Mesenchymal stem cell (in vitro differentiated cells and primary cell): ENCODE measurements around the gene NHLRC4.
A peak's percentile ranks its signal among the peaks of the same experiment; 100 is the strongest.

Source experiments
- DNase-seq: peaks from one replicate; pipeline ENCODE4 v3.0.0-alpha.2; 2013
- H2AFZ ChIP-seq: one replicate; pipeline ENCODE4 v1.6.1; 2013; ENCODE audit warnings: low read depth, mild to moderate bottlenecking, control low read depth, inconsistent platforms, low read length, moderate library complexity
- H2AK5ac ChIP-seq: 2 replicates; pipeline ENCODE4 v1.6.1; 2013; ENCODE audit warnings: low read length, moderate library complexity, mild to moderate bottlenecking, inconsistent platforms; ENCODE audit not compliant: severe bottlenecking
- H2BK120ac ChIP-seq: one replicate; pipeline ENCODE4 v1.6.1; 2013; ENCODE audit warnings: low read depth, mild to moderate bottlenecking, inconsistent platforms, low read length, moderate library complexity
- H2BK12ac ChIP-seq, 2 experiments: one replicate each; pipeline ENCODE4 v1.6.1; 2013; ENCODE audit warnings: inconsistent platforms in 2 of 2, low read length in 2 of 2, mild to moderate bottlenecking in 2 of 2, moderate library complexity in 2 of 2, control low read depth in 1 of 2
- H2BK15ac ChIP-seq: one replicate; pipeline ENCODE4 v1.6.1; 2013; ENCODE audit warnings: mild to moderate bottlenecking, low read depth, inconsistent platforms; ENCODE audit not compliant: poor library complexity, severe bottlenecking
- H2BK5ac ChIP-seq: 2 replicates; pipeline ENCODE4 v1.6.1; 2013; ENCODE audit warnings: low read depth, mild to moderate bottlenecking, low read length, control low read depth, inconsistent platforms; ENCODE audit not compliant: poor library complexity, severe bottlenecking
- H3K14ac ChIP-seq, 2 experiments: one replicate each; pipeline ENCODE4 v1.6.1; 2013; ENCODE audit warnings: inconsistent platforms in 2 of 2, low read length in 2 of 2, control low read depth in 1 of 2, mild to moderate bottlenecking in 1 of 2, moderate library complexity in 1 of 2
- H3K18ac ChIP-seq, 2 experiments: one replicate each; pipeline ENCODE4 v1.6.1; 2013; ENCODE audit warnings: inconsistent platforms in 2 of 2, low read length in 2 of 2, control low read depth in 1 of 2, low read depth in 1 of 2, mild to moderate bottlenecking in 1 of 2
- H3K23ac ChIP-seq, 2 experiments: one replicate each; pipeline ENCODE4 v1.6.1; 2013; ENCODE audit warnings: inconsistent platforms in 2 of 2, low read length in 2 of 2, mild to moderate bottlenecking in 2 of 2, moderate library complexity in 2 of 2, control low read depth in 1 of 2
- H3K27ac ChIP-seq: 2 replicates; pipeline ENCODE4 v1.5.1; 2013; ENCODE audit warnings: mild to moderate bottlenecking, moderate library complexity, low read length, control low read depth, inconsistent platforms; ENCODE audit not compliant: poor library complexity, severe bottlenecking
- H3K27me3 ChIP-seq, 2 experiments: 2 replicates each; pipeline versions ENCODE4 v1.6.1 to v1.7.0; 2013; ENCODE audit warnings: low read length in 2 of 2, mild to moderate bottlenecking in 2 of 2, moderate library complexity in 2 of 2, control low read depth in 1 of 2, inconsistent platforms in 1 of 2; ENCODE audit not compliant: control insufficient read depth in 1 of 2, insufficient read depth in 1 of 2
- H3K36me3 ChIP-seq, 2 experiments: 2 replicates each; pipeline versions ENCODE4 v1.6.1 to v1.7.0; 2013; ENCODE audit warnings: low read length in 2 of 2, control low read depth in 1 of 2, inconsistent platforms in 1 of 2, low read depth in 1 of 2, mild to moderate bottlenecking in 1 of 2; ENCODE audit not compliant: insufficient read depth in 2 of 2, control insufficient read depth in 1 of 2
- H3K4ac ChIP-seq, 2 experiments: one replicate each; pipeline ENCODE4 v1.6.1; 2013; ENCODE audit warnings: inconsistent platforms in 2 of 2, low read length in 2 of 2, mild to moderate bottlenecking in 2 of 2, moderate library complexity in 2 of 2, control low read depth in 1 of 2, low read depth in 1 of 2
- H3K4me1 ChIP-seq: 2 replicates; pipeline ENCODE4 v1.6.1; 2013; ENCODE audit warnings: low read depth, low read length, control low read depth; ENCODE audit not compliant: control insufficient read depth, insufficient read depth
- H3K4me2 ChIP-seq: 2 replicates; pipeline ENCODE4 v1.6.1; 2013; ENCODE audit warnings: low read length, mild to moderate bottlenecking, inconsistent platforms; ENCODE audit not compliant: poor library complexity, severe bottlenecking
- H3K4me3 ChIP-seq, 2 experiments: 2 replicates each; pipeline versions ENCODE4 v1.5.1 to v1.7.0; 2013; ENCODE audit warnings: low read length in 2 of 2, mild to moderate bottlenecking in 2 of 2, control low read depth in 1 of 2, low read depth in 1 of 2; ENCODE audit not compliant: insufficient read depth in 1 of 2
- H3K79me1 ChIP-seq: replicated peaks from 2 replicates; pipeline ENCODE4 v1.6.1; 2013; ENCODE audit warnings: mild to moderate bottlenecking, control low read depth, low read length, inconsistent platforms; ENCODE audit not compliant: poor library complexity, severe bottlenecking
- H3K9ac ChIP-seq: 2 replicates; pipeline ENCODE4 v1.7.0; 2013; ENCODE audit warnings: mild to moderate bottlenecking, low read length, moderate library complexity
- H3K9me3 ChIP-seq: 2 replicates; pipeline ENCODE4 v1.7.0; 2013; ENCODE audit warnings: mild to moderate bottlenecking, low read length; ENCODE audit not compliant: control insufficient read depth
- H4K8ac ChIP-seq: one replicate; pipeline ENCODE4 v1.6.1; 2013; ENCODE audit warnings: inconsistent platforms, mild to moderate bottlenecking, low read length, moderate library complexity
- H4K91ac ChIP-seq: one replicate; pipeline ENCODE4 v1.6.1; 2013; ENCODE audit warnings: mild to moderate bottlenecking, low read length, inconsistent platforms
- WGBS: methylation state at CpG from one replicate; pipeline ENCODE4 v1.1.7; 2013; ENCODE audit warnings: mixed read lengths; 5-methylcytosine and 5-hydroxymethylcytosine counted together

Gene NHLRC4

GRCh38 chr16:580946-581498 lies 14.2 kb downstream of the NHLRC4 start:
- H3K36me3 ChIP-seq = peaks cover 13 to 60% of the 10 kb centered on the region in 2 experiments
- no peak overlapping the region for H3K4ac ChIP-seq
- no peak overlapping the region for H4K91ac ChIP-seq
- no peak overlapping the region for H2BK120ac ChIP-seq
- 97% methylated on average over 19 of the region's 19 CpGs for WGBS
- no peak overlapping the region for H3K4me2 ChIP-seq
- peaks cover 29% of the 10 kb centered on the region for H3K4me1 ChIP-seq
- no peak overlapping the region for H2AFZ ChIP-seq
- DNase-seq = no peak
- peaks cover 6% of the 10 kb centered on the region for H3K79me1 ChIP-seq
- no peak overlapping the region for H2AK5ac ChIP-seq
- H3K4me3 ChIP-seq = no peak overlapping the region
- H3K14ac ChIP-seq = no peak overlapping the region
- no peak overlapping the region for H2BK15ac ChIP-seq
- no peak overlapping the region for H3K27ac ChIP-seq
- H3K18ac ChIP-seq = no peak overlapping the region
- H2BK5ac ChIP-seq = no peak overlapping the region
- H4K8ac ChIP-seq = no peak overlapping the region
- H2BK12ac ChIP-seq = no peak overlapping the region
- H3K23ac ChIP-seq = no peak overlapping the region
- no peaks in the 10 kb centered on the region for H3K9me3 ChIP-seq
- H3K27me3 ChIP-seq = no peaks in the 10 kb centered on the region
- H3K9ac ChIP-seq = no peak overlapping the region

GRCh38 chr16:582218-582613 lies 15.4 kb downstream of the NHLRC4 start:
- peaks cover 11 to 50% of the 10 kb centered on the region in 2 experiments for H3K36me3 ChIP-seq
- H3K9ac ChIP-seq = no peak overlapping the region
- peaks cover 6% of the 10 kb centered on the region for H3K79me1 ChIP-seq
- H3K27me3 ChIP-seq = no peaks in the 10 kb centered on the region
- H2BK12ac ChIP-seq = no peak overlapping the region
- H3K9me3 ChIP-seq = no peaks in the 10 kb centered on the region
- no peak overlapping the region for H2AFZ ChIP-seq
- 94% methylated on average over 17 of the region's 18 CpGs for WGBS
- no peak overlapping the region for H2BK15ac ChIP-seq
- H3K14ac ChIP-seq = no peak overlapping the region
- H3K27ac ChIP-seq = no peak overlapping the region
- no peak overlapping the region for H4K8ac ChIP-seq
- H4K91ac ChIP-seq = no peak overlapping the region
- H2AK5ac ChIP-seq = no peak overlapping the region
- no peak overlapping the region for H3K23ac ChIP-seq
- H3K4me2 ChIP-seq = no peak overlapping the region
- no peak overlapping the region for H3K4me3 ChIP-seq
- H2BK120ac ChIP-seq = no peak overlapping the region
- H2BK5ac ChIP-seq = no peak overlapping the region
- no peak overlapping the region for H3K4ac ChIP-seq
- no peak overlapping the region for H3K18ac ChIP-seq
- peaks cover 27% of the 10 kb centered on the region for H3K4me1 ChIP-seq
- no peak for DNase-seq

GRCh38 chr16:582614-583331 lies 16.0 kb downstream of the NHLRC4 start:
- DNase-seq = no peak
- Histone ChIP-seq H3K4ac (no peak overlapping the region), H3K27ac (no peak overlapping the region), H3K27me3 (no peaks in the 10 kb centered on the region), H3K9ac (no peak overlapping the region), H2BK15ac (no peak overlapping the region), H3K23ac (peak overlapping the region in 1 of 2 experiments; percentile 42), H3K79me1 (peaks cover 8% of the 10 kb centered on the region), H3K36me3 (peaks cover 11 to 48% of the 10 kb centered on the region in 2 experiments), H4K8ac (no peak overlapping the region), H2AK5ac (no peak overlapping the region), H3K4me3 (no peak overlapping the region), H3K14ac (no peak overlapping the region), H3K18ac (peak overlapping the region in 1 of 2 experiments; percentile 14), H3K4me1 (peaks cover 31% of the 10 kb centered on the region), H3K4me2 (no peak overlapping the region), H2BK12ac (no peak overlapping the region), H2BK120ac (no peak overlapping the region), H2AFZ (peak overlapping the region; percentile 19), H3K9me3 (no peaks in the 10 kb centered on the region), H2BK5ac (no peak overlapping the region), H4K91ac (no peak overlapping the region)
- 95% methylated on average over 21 of the region's 21 CpGs for WGBS

- no peak overlapping the region for H3K27ac ChIP-seq
- no peaks in the 10 kb centered on the region for H3K27me3 ChIP-seq
- DNase-seq = no peak
- WGBS = 49% methylated on average over 16 of the region's 16 CpGs
- no peak overlapping the region for H2BK5ac ChIP-seq
- H3K4me2 ChIP-seq = no peak overlapping the region
- H3K9me3 ChIP-seq = no peaks in the 10 kb centered on the region
- no peak overlapping the region for H2AFZ ChIP-seq
- H3K23ac ChIP-seq = no peak overlapping the region
- peaks cover 10% of the 10 kb centered on the region for H3K79me1 ChIP-seq
- H2BK120ac ChIP-seq = no peak overlapping the region
- H2AK5ac ChIP-seq = no peak overlapping the region
- no peak overlapping the region for H2BK12ac ChIP-seq
- no peak overlapping the region for H2BK15ac ChIP-seq
- H3K4me3 ChIP-seq = no peak overlapping the region
- peak overlapping the region; percentile 47 for H4K8ac ChIP-seq
- no peak overlapping the region for H3K14ac ChIP-seq
- peaks cover 11 to 41% of the 10 kb centered on the region in 2 experiments for H3K36me3 ChIP-seq
- no peak overlapping the region for H3K4ac ChIP-seq
- H4K91ac ChIP-seq = peak overlapping the region; percentile 35
- no peak overlapping the region for H3K18ac ChIP-seq
- no peak overlapping the region for H3K9ac ChIP-seq
- H3K4me1 ChIP-seq = peaks cover 38% of the 10 kb centered on the region
Measured at GRCh38 chr16:583470-583814, 16.6 kb downstream of the NHLRC4 start.
